Spleen (tissue), 7 donors: ENCODE measurements around the gene FLRT1.

ENCODE experiments used
- POLR2A ChIP-seq, 3 donors: fragments of 450-650 bp; IDR thresholded peaks; one replicate each; pipeline ENCODE4 v1.5.1; 2017; ENCODE audit warnings: antibody characterized with exemption in 3 of 3, mild to moderate bottlenecking in 1 of 3
- TF ChIP-seq, protein P1 (sequence below), 11 experiments: fragments of 200-600 bp in 7 of 11; fragments of 450-650 bp in 4 of 11; sonication (generic) in 4 of 11; IDR thresholded peaks in 8 of 11; conservative IDR thresholded peaks in 3 of 11; 1 replicate in 7 of 11; 2 replicates in 4 of 11; pipeline versions ENCODE4 v1.4.0 to v1.8.0; 2016 to 2021; ENCODE audit warnings: antibody characterized with exemption in 11 of 11, inconsistent platforms in 4 of 11, mild to moderate bottlenecking in 1 of 11
- donor health status: DM: no; HTN: no; CAD: no; lungs with moderate emphysema.
- donor health status: DM: no; HTN: no; CAD: no.
- donor health status: DM: no; HTN: no; CAD: no.

DNA sequence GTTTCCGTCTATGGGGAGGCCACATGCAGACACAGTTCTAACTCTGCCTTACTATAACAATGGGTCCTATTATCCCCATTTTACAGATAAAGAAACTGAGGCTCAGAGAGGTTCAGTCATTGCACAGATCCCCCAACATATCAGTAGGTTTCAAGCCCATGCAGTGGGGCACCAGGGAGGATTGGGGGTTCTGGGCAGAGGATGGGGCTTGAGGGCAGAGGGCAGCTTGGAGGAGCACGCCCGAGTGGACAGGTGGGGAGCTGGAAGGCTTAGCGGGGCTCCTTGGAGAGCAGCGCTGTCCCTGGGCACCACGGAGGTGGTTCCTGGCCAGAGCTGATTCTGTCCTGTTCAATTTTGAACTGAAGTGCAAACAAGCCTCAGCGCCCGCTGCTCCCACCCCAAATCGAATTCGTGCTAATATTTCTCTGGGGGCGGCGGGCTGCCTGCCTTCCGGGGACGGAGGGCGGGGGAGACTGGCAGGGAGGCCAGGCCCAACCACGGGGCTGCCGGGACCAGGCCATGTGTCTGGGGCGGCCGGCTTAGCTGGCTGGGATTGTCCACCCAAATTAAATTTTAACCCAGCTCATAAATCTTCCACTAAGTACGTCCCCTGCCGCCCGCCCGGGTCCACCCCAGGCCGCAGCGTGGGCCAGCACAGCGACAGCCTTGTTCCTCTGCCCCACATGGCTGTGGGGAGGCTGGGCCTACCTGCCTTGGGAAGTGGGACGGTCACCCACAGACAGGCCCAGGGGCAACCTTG, 49.4 kb downstream of the FLRT1 start:
- TF ChIP-seq POLR2A (IDR thresholded peaks at IDR 0.05) = no peak
- TF ChIP-seq, protein P1, sequence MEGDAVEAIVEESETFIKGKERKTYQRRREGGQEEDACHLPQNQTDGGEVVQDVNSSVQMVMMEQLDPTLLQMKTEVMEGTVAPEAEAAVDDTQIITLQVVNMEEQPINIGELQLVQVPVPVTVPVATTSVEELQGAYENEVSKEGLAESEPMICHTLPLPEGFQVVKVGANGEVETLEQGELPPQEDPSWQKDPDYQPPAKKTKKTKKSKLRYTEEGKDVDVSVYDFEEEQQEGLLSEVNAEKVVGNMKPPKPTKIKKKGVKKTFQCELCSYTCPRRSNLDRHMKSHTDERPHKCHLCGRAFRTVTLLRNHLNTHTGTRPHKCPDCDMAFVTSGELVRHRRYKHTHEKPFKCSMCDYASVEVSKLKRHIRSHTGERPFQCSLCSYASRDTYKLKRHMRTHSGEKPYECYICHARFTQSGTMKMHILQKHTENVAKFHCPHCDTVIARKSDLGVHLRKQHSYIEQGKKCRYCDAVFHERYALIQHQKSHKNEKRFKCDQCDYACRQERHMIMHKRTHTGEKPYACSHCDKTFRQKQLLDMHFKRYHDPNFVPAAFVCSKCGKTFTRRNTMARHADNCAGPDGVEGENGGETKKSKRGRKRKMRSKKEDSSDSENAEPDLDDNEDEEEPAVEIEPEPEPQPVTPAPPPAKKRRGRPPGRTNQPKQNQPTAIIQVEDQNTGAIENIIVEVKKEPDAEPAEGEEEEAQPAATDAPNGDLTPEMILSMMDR (IDR thresholded peaks at IDR 0.05 in 8 of 11, conservative IDR thresholded peaks at IDR 0.05 in 3 of 11) = no peak
